ENCODE data around the gene ATF6. TPM values are rescaled to one million over a fixed set of nuclear protein-coding genes. Genes with fewer than 3 reads are reported as not detected.

Gene ATF6
- total RNA-seq, 5 donors from 2014 or later (not counting 1 experiment from before 2014, with no cell fraction given): 18.7 to 27.6 (median 21.9) TPM

- Histone ChIP-seq H3K9me3 (no peaks in the 10 kb centered on the region), H3K36me3 (ENCODE audit: control insufficient read depth in 2 of 2, extremely low read depth in 1 of 2, insufficient read depth in 1 of 2, low read length in 1 of 2) (peaks cover 0 to 47% of the 10 kb centered on the region in 2 donors), H3K4me1 (ENCODE audit: control insufficient read depth in 1 of 2, extremely low read depth in 1 of 2, insufficient read depth in 2 of 2, low read length in 2 of 2) (peaks cover under 1 to 12% of the 10 kb centered on the region in 2 experiments), H3K4me3 (ENCODE audit: control insufficient read depth in 1 of 2, extremely low read depth in 1 of 2, low read length in 1 of 2) (no peak overlapping the region), H3K27ac (ENCODE audit: low read length) (no peak overlapping the region), H3K27me3 (replicated peaks in 1 of 2; ENCODE audit: control insufficient read depth in 2 of 2, extremely low read depth in 1 of 2, insufficient read depth in 2 of 2, low read length in 1 of 2) (no peaks in the 10 kb centered on the region)
- Mint-ChIP-seq H3K4me1 (peaks cover 0 to 24% (median 6%) of the 10 kb centered on the region in 3 donors), H3K27ac (no peak overlapping the region), H3K9me3 (no peaks in the 10 kb centered on the region), H3K27me3 (no peaks in the 10 kb centered on the region), H3K4me3 (no peak overlapping the region), H3K36me3 (peaks cover 49% of the 10 kb centered on the region)
- ChIA-PET CTCF (no interaction called here), POLR2A (no interaction called here)
- ATAC-seq (replicated peaks in 1 of 4) (no peak), DNase-seq (no peak)
Measured at GRCh38 chr1:161781995-161782394, 15.9 kb downstream of the ATF6 start.

- ATAC-seq (replicated peaks in 1 of 4) (no peak), DNase-seq (no peak)
- H3K36me3 ChIP-seq (ENCODE audit: control insufficient read depth in 2 of 2, extremely low read depth in 1 of 2, insufficient read depth in 1 of 2, low read length in 1 of 2): peaks cover 3 to 51% of the 10 kb centered on the region in 2 donors
- H3K4me3 Mint-ChIP-seq: no peak overlapping the region
- peaks cover 54% of the 10 kb centered on the region for H3K36me3 Mint-ChIP-seq
- H3K4me3 ChIP-seq (ENCODE audit: control insufficient read depth in 1 of 2, extremely low read depth in 1 of 2, low read length in 1 of 2): no peak overlapping the region
- peaks cover under 1 to 26% (median 6%) of the 10 kb centered on the region in 3 donors for H3K4me1 Mint-ChIP-seq
- H3K27me3 ChIP-seq (replicated peaks in 1 of 2; ENCODE audit: control insufficient read depth in 2 of 2, extremely low read depth in 1 of 2, insufficient read depth in 2 of 2, low read length in 1 of 2): no peaks in the 10 kb centered on the region
- ChIA-PET POLR2A (interaction anchor here in 1 of 2 donors (0.7 kb wide), 1 partner anchor 9 kb away, joined by 7 read pairs; no protein-coding TSS in a partner anchor), CTCF (no interaction called here)
- no peak overlapping the region for H3K27ac ChIP-seq (ENCODE audit: low read length)
- H3K9me3 ChIP-seq: no peaks in the 10 kb centered on the region
- no peaks in the 10 kb centered on the region for H3K27me3 Mint-ChIP-seq
- peaks cover 0 to 3% of the 10 kb centered on the region in 2 experiments for H3K4me1 ChIP-seq (ENCODE audit: control insufficient read depth in 1 of 2, extremely low read depth in 1 of 2, insufficient read depth in 2 of 2, low read length in 2 of 2)
- no peaks in the 10 kb centered on the region for H3K9me3 Mint-ChIP-seq
- no peak overlapping the region for H3K27ac Mint-ChIP-seq
- WGBS (ENCODE audit: insufficient coverage): 100% methylated on average over 2 of the region's 4 CpGs
Measured at GRCh38 chr1:161782886-161783285, 16.8 kb downstream of the ATF6 start.

- CTCF ChIA-PET: interaction anchor here in 1 of 2 donors (1.1 kb wide), 1 partner anchor 252 kb away, joined by 4 read pairs; no protein-coding TSS in a partner anchor
- Mint-ChIP-seq H3K9me3 (no peaks in the 10 kb centered on the region), H3K27ac (peak overlapping the region in 1 of 2 donors; percentile 5), H3K4me3 (no peak overlapping the region), H3K36me3 (peaks cover 53% of the 10 kb centered on the region), H3K4me1 (peaks cover 0 to 14% (median 6%) of the 10 kb centered on the region in 3 donors), H3K27me3 (no peaks in the 10 kb centered on the region)
- Histone ChIP-seq H3K4me3 (ENCODE audit: control insufficient read depth in 1 of 2, extremely low read depth in 1 of 2, low read length in 1 of 2) (no peak overlapping the region), H3K27me3 (replicated peaks in 1 of 2; ENCODE audit: control insufficient read depth in 2 of 2, extremely low read depth in 1 of 2, insufficient read depth in 2 of 2, low read length in 1 of 2) (no peaks in the 10 kb centered on the region), H3K4me1 (ENCODE audit: control insufficient read depth in 1 of 2, extremely low read depth in 1 of 2, insufficient read depth in 2 of 2, low read length in 2 of 2) (no peaks in the 10 kb centered on the region), H3K9me3 (no peaks in the 10 kb centered on the region), H3K27ac (ENCODE audit: low read length) (no peak overlapping the region), H3K36me3 (ENCODE audit: control insufficient read depth in 2 of 2, extremely low read depth in 1 of 2, insufficient read depth in 1 of 2, low read length in 1 of 2) (peaks cover 3 to 53% of the 10 kb centered on the region in 2 donors)
- no peak for ATAC-seq (replicated peaks in 1 of 4)
- no peak for DNase-seq
- POLR2A ChIA-PET: interaction anchor here (0.5 to 0.6 kb wide), 2 partner anchors 42 to 888 kb away, joined by 3 to 5 read pairs; no protein-coding TSS in a partner anchor
- WGBS (ENCODE audit: insufficient coverage): 100% methylated on average over 1 of the region's 1 CpG
Measured at GRCh38 chr1:161784968-161785367, 18.8 kb downstream of the ATF6 start.

GRCh38 chr1:161787355-161787754 is 21.2 kb downstream of the ATF6 start:
- Histone ChIP-seq H3K4me3 (ENCODE audit: control insufficient read depth in 1 of 2, extremely low read depth in 1 of 2, low read length in 1 of 2) (no peak overlapping the region), H3K4me1 (ENCODE audit: control insufficient read depth in 1 of 2, extremely low read depth in 1 of 2, insufficient read depth in 2 of 2, low read length in 2 of 2) (no peaks in the 10 kb centered on the region), H3K36me3 (ENCODE audit: control insufficient read depth in 2 of 2, extremely low read depth in 1 of 2, insufficient read depth in 1 of 2, low read length in 1 of 2) (peaks cover 6 to 61% of the 10 kb centered on the region in 2 donors), H3K27me3 (replicated peaks in 1 of 2; ENCODE audit: control insufficient read depth in 2 of 2, extremely low read depth in 1 of 2, insufficient read depth in 2 of 2, low read length in 1 of 2) (no peaks in the 10 kb centered on the region), H3K27ac (ENCODE audit: low read length) (no peak overlapping the region), H3K9me3 (no peaks in the 10 kb centered on the region)
- Mint-ChIP-seq H3K4me3 (no peak overlapping the region), H3K4me1 (peaks cover 0 to 14% (median 6%) of the 10 kb centered on the region in 3 donors), H3K9me3 (no peaks in the 10 kb centered on the region), H3K27me3 (no peaks in the 10 kb centered on the region), H3K36me3 (peaks cover 60% of the 10 kb centered on the region), H3K27ac (no peak overlapping the region)
- no CpG with 5 or more reads among the region's 4 CpGs for WGBS (ENCODE audit: insufficient coverage)
- no peak for DNase-seq
- POLR2A ChIA-PET: no interaction called here
- no peak for ATAC-seq (replicated peaks in 1 of 4)
- CTCF ChIA-PET: no interaction called here

- ChIA-PET POLR2A (no interaction called here), CTCF (interaction anchor here (2.8 to 3.0 kb wide), 2 partner anchors 246 to 247 kb away, joined by 60 to 205 read pairs; no protein-coding TSS in a partner anchor)
- Mint-ChIP-seq H3K4me1 (peaks cover 5 to 12% (median 6%) of the 10 kb centered on the region in 3 donors), H3K36me3 (peaks cover 64% of the 10 kb centered on the region), H3K9me3 (no peaks in the 10 kb centered on the region), H3K27ac (no peak overlapping the region), H3K27me3 (no peaks in the 10 kb centered on the region), H3K4me3 (no peak overlapping the region)
- ATAC-seq (replicated peaks in 1 of 4) (no peak), DNase-seq (no peak)
- Histone ChIP-seq H3K36me3 (ENCODE audit: control insufficient read depth in 2 of 2, extremely low read depth in 1 of 2, insufficient read depth in 1 of 2, low read length in 1 of 2) (peaks cover 6 to 64% of the 10 kb centered on the region in 2 donors), H3K9me3 (no peaks in the 10 kb centered on the region), H3K4me3 (ENCODE audit: control insufficient read depth in 1 of 2, extremely low read depth in 1 of 2, low read length in 1 of 2) (no peak overlapping the region), H3K27ac (ENCODE audit: low read length) (no peak overlapping the region), H3K4me1 (ENCODE audit: control insufficient read depth in 1 of 2, extremely low read depth in 1 of 2, insufficient read depth in 2 of 2, low read length in 2 of 2) (no peaks in the 10 kb centered on the region), H3K27me3 (replicated peaks in 1 of 2; ENCODE audit: control insufficient read depth in 2 of 2, extremely low read depth in 1 of 2, insufficient read depth in 2 of 2, low read length in 1 of 2) (no peaks in the 10 kb centered on the region)
- no CpG with 5 or more reads among the region's 4 CpGs for WGBS (ENCODE audit: insufficient coverage)
Measured at GRCh38 chr1:161790587-161791317, 24.6 kb downstream of the ATF6 start.

GRCh38 chr1:161791904-161792655 is 26.0 kb downstream of the ATF6 start:
- ChIA-PET CTCF (interaction anchor here (0.6 to 3.0 kb wide), 24 partner anchors 9 to 1062 kb away, joined by 3 to 205 read pairs (median 3); partner anchors contain the start of genes DUSP12 (in 1 of the 2) and OLFML2B (in 1 of the 2)), POLR2A (interaction anchor here (0.6 to 0.9 kb wide), 5 partner anchors 9 to 245 kb away, joined by 3 to 11 read pairs (median 5); partner anchors contain the start of gene ATF6 (in 1 of the 2))
- Histone ChIP-seq H3K27me3 (replicated peaks in 1 of 2; ENCODE audit: control insufficient read depth in 2 of 2, extremely low read depth in 1 of 2, insufficient read depth in 2 of 2, low read length in 1 of 2) (no peaks in the 10 kb centered on the region), H3K4me1 (ENCODE audit: control insufficient read depth in 1 of 2, extremely low read depth in 1 of 2, insufficient read depth in 2 of 2, low read length in 2 of 2) (no peaks in the 10 kb centered on the region), H3K9me3 (no peaks in the 10 kb centered on the region), H3K36me3 (ENCODE audit: control insufficient read depth in 2 of 2, extremely low read depth in 1 of 2, insufficient read depth in 1 of 2, low read length in 1 of 2) (peaks cover 6 to 62% of the 10 kb centered on the region in 2 donors), H3K27ac (ENCODE audit: low read length) (no peak overlapping the region), H3K4me3 (ENCODE audit: control insufficient read depth in 1 of 2, extremely low read depth in 1 of 2, low read length in 1 of 2) (no peak overlapping the region)
- 80% methylated on average over 2 of the region's 5 CpGs for WGBS (ENCODE audit: insufficient coverage)
- no peaks in the 10 kb centered on the region for H3K27me3 Mint-ChIP-seq
- H3K36me3 Mint-ChIP-seq: peaks cover 61% of the 10 kb centered on the region
- H3K4me1 Mint-ChIP-seq: peaks cover 5 to 8% (median 6%) of the 10 kb centered on the region in 3 donors
- H3K4me3 Mint-ChIP-seq: no peak overlapping the region
- H3K27ac Mint-ChIP-seq: no peak overlapping the region
- H3K9me3 Mint-ChIP-seq: no peaks in the 10 kb centered on the region
- ATAC-seq (replicated peaks in 1 of 4) (no peak), DNase-seq (no peak)
